ENCODE data around the gene MUTYH.

DNA sequence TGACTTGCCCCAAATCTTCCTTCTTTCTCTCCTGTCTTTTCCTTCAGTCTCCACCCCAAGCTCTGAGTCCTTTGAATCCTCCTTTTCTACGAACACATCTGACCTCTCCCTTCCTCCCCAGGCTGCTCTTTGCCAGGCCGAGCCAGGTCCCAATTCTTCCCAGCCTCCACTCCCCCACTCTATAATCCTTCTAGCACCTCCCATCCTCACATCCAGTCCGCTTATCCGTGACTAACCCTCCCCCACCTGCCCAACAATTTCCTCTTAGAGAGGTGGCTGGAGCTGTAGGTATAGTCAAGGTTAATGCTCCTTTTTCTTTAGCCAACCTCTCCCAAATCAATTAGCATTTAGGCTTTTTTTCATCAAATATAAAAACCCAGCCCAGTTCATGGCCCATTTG lies 23.1 kb downstream of the MUTYH start:
- TF ChIP-seq, protein P1, sequence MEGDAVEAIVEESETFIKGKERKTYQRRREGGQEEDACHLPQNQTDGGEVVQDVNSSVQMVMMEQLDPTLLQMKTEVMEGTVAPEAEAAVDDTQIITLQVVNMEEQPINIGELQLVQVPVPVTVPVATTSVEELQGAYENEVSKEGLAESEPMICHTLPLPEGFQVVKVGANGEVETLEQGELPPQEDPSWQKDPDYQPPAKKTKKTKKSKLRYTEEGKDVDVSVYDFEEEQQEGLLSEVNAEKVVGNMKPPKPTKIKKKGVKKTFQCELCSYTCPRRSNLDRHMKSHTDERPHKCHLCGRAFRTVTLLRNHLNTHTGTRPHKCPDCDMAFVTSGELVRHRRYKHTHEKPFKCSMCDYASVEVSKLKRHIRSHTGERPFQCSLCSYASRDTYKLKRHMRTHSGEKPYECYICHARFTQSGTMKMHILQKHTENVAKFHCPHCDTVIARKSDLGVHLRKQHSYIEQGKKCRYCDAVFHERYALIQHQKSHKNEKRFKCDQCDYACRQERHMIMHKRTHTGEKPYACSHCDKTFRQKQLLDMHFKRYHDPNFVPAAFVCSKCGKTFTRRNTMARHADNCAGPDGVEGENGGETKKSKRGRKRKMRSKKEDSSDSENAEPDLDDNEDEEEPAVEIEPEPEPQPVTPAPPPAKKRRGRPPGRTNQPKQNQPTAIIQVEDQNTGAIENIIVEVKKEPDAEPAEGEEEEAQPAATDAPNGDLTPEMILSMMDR (IDR thresholded peaks at IDR 0.05 in 4 of 5, conservative IDR thresholded peaks at IDR 0.05 in 1 of 5): no peak
- TF ChIP-seq POLR2A (IDR thresholded peaks at IDR 0.05): no peak
